ENCODE data around the gene ZNF358.

Gene ZNF358

DNA sequence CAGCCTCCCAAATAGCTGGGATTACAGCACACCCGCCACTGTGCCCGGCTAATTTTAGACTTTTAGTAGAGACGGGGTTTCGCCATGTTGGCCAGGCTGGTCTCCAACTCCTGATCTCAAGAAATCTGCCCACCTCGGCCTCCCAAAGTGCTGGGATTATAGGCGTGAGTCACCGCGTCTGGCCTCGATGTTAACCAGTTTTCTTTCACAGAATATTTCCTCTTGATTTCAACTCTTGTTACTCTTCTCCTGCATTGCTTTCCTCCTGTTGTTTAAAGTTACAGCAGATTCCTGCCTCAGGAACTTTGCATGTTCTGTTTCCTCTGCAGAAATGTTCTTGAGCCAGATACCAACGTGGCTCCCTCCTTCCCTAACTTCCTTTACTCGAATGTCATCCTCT is 23.3 kb upstream of the ZNF358 start:
- no peak overlapping the region for H3K27ac ChIP-seq
- TF ChIP-seq, protein P1, sequence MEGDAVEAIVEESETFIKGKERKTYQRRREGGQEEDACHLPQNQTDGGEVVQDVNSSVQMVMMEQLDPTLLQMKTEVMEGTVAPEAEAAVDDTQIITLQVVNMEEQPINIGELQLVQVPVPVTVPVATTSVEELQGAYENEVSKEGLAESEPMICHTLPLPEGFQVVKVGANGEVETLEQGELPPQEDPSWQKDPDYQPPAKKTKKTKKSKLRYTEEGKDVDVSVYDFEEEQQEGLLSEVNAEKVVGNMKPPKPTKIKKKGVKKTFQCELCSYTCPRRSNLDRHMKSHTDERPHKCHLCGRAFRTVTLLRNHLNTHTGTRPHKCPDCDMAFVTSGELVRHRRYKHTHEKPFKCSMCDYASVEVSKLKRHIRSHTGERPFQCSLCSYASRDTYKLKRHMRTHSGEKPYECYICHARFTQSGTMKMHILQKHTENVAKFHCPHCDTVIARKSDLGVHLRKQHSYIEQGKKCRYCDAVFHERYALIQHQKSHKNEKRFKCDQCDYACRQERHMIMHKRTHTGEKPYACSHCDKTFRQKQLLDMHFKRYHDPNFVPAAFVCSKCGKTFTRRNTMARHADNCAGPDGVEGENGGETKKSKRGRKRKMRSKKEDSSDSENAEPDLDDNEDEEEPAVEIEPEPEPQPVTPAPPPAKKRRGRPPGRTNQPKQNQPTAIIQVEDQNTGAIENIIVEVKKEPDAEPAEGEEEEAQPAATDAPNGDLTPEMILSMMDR (conservative IDR thresholded peaks at IDR 0.05): no peak

GRCh38 chr19:7494416-7495098 is 21.3 kb upstream of the ZNF358 start:
- no peak for TF ChIP-seq ZFX (IDR thresholded peaks at IDR 0.05)
- TF ChIP-seq, protein P1 (conservative IDR thresholded peaks at IDR 0.05): no peak
- no peak overlapping the region for H3K27ac ChIP-seq

DNA sequence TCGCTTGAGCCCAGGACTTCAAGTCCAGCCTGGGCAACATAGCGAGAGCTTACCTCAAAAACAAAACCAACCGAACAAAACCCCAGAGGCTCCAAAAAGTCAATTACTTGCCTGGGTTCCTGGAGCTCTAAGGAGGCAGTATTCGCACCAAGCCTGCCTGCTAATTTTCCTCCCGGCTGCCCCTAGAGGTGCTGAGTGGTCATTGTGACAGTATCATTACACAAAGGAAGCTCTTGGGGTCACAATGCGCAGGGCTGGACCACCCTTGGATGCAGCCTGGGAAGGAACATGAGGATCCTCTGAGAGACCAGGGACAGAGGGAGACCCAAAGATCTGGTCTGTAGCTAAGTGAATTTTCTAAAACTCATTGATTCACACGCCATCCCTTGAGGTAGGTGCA is 18.6 kb upstream of the ZNF358 start:
- TF ChIP-seq, protein P1 (conservative IDR thresholded peaks at IDR 0.05): no peak; the same call in 1 of the 2 replicates
- TF ChIP-seq ZFX (IDR thresholded peaks at IDR 0.05): no peak
- H3K27ac ChIP-seq: no peak overlapping the region

GRCh38 chr19:7500811-7501450 is 15.0 kb upstream of the ZNF358 start:
- TF ChIP-seq, protein P1 (conservative IDR thresholded peaks at IDR 0.05): no peak
- TF ChIP-seq ZFX (IDR thresholded peaks at IDR 0.05): peak; percentile 86; the same call in 1 of the 2 replicates
- peak overlapping the region; percentile 80 for H3K27ac ChIP-seq

- no peak overlapping the region for H3K27ac ChIP-seq
- no peak for TF ChIP-seq ZFX (IDR thresholded peaks at IDR 0.05)
- TF ChIP-seq, protein P1 (conservative IDR thresholded peaks at IDR 0.05): no peak
These were observed 13.4 kb upstream of the ZNF358 start for GRCh38 chr19:7502552-7502951.

- no peak overlapping the region for H3K27ac ChIP-seq
- TF ChIP-seq, protein P1 (conservative IDR thresholded peaks at IDR 0.05): no peak
- TF ChIP-seq ZFX (IDR thresholded peaks at IDR 0.05): no peak
These were observed 11.2 kb upstream of the ZNF358 start for GRCh38 chr19:7504684-7505083.

DNA sequence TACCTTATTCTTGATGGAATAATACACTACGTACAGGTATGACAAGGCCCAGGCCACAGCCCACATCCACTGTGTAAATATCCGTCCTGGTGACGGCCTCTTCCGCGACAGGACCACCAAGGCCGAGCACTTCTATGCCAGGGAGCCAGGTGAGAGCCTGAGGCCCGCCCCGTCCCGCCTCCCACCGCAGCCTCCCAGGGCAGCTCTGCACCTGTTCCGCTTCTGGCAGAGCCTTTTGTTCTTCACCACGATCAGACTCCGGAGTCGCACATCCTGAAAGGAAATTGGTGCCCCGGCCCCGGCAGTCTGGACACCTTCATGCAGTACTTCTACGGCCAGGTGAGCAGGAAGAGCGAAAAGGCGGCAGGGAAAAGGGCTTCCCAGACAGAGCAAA is 10.6 kb upstream of the ZNF358 start:
- peak overlapping the region; percentile 34; the same call in 1 of the 2 replicates for H3K27ac ChIP-seq

More for the DNA sequence above, 10.6 kb upstream of the ZNF358 start:
- TF ChIP-seq ZFX (IDR thresholded peaks at IDR 0.05): no peak
- TF ChIP-seq, protein P1 (conservative IDR thresholded peaks at IDR 0.05): no peak
